Muscle of leg (tissue), 11 donors: ENCODE results near the gene PTGDS. TPM values are rescaled to one million over a fixed set of nuclear protein-coding genes. Genes with fewer than 3 reads are reported as not detected.

ENCODE experiments used
- DNase-seq: peaks from one replicate; pipeline ENCODE4 v3.0.0; 2013
- H3K27ac ChIP-seq: one replicate; pipeline ENCODE4 v1.5.1; 2013; ENCODE audit warnings: mild to moderate bottlenecking, low read length, control low read depth
- H3K27me3 ChIP-seq: one replicate; pipeline ENCODE4 v1.6.1; 2013; ENCODE audit warnings: low read length; ENCODE audit not compliant: control insufficient read depth, insufficient read depth
- H3K36me3 ChIP-seq: one replicate; pipeline ENCODE4 v1.6.1; 2013; ENCODE audit warnings: low read length; ENCODE audit not compliant: control insufficient read depth, insufficient read depth
- H3K4me1 ChIP-seq: one replicate; pipeline ENCODE4 v1.6.1; 2013; ENCODE audit warnings: low read length; ENCODE audit not compliant: control insufficient read depth, insufficient read depth
- H3K4me3 ChIP-seq: one replicate; pipeline ENCODE4 v1.5.1; 2013; ENCODE audit warnings: low read length, control low read depth
- H3K9me3 ChIP-seq: replicated peaks from 2 replicates; pipeline ENCODE4 v1.6.1; 2013; ENCODE audit warnings: low read depth, low read length; ENCODE audit not compliant: control insufficient read depth
- WGBS: methylation state at CpG from one replicate; pipeline ENCODE4 v1.1.5; 2013; ENCODE audit warnings: missing lambda C conversion rate; ENCODE audit not compliant: insufficient coverage; 5-methylcytosine and 5-hydroxymethylcytosine counted together
- polyA plus RNA-seq, 8 donors: library from polyadenylated mRNA; unstranded; fragments of 120-200 nt; gene quantifications; one replicate each; pipeline versions ENCODE4 v1.2.1 to v1.2.3, GENCODE V29; 2013; ENCODE audit warnings: inconsistent platforms in 1 of 8, low replicate concordance in 1 of 8; ENCODE audit not compliant: insufficient read length in 8 of 8, insufficient read depth in 1 of 8
- total RNA-seq: library from RNA; stranded (reverse); fragments of 120-200 nt; gene quantifications from one replicate; pipeline ENCODE4 v1.2.4, GENCODE V29; 2013

Gene PTGDS
- total and polyA plus RNA-seq, 9 donors: 2.8 to 15.9 (median 7.2) TPM

GRCh38 chr9:137030538-137031527 is 53.5 kb downstream of the PTGDS start:
- Histone ChIP-seq H3K9me3 (no peaks in the 10 kb centered on the region), H3K27me3 (peaks cover 8% of the 10 kb centered on the region), H3K27ac (no peak overlapping the region), H3K4me3 (no peak overlapping the region), H3K36me3 (no peaks in the 10 kb centered on the region), H3K4me1 (peaks cover 54% of the 10 kb centered on the region)
- DNase-seq: no peak
- 85% methylated on average over 59 of the region's 65 CpGs for WGBS

Other genes starting within 250 kb of the PTGDS start
Only the 30 nearest of the 37 such genes appear.
- gene LCN8, start 219.3 kb upstream of the PTGDS start, total RNA-seq: 6.9 TPM
- 10 to 100 TPM in 1 of 8 donors, 1 to 10 TPM in 7; 1.6 to 12.8 (median 3.9) TPM for gene LCN8, start 219.3 kb upstream of the PTGDS start, polyA plus RNA-seq
- not detected for gene LCN15, start 213.0 kb upstream of the PTGDS start, total RNA-seq
- gene LCN15, start 213.0 kb upstream of the PTGDS start, polyA plus RNA-seq: 1 to 10 TPM in 1 of 8 donors, under 1 TPM in 7; 0.16 to 4.0 (median 0.68) TPM
- 43.8 TPM for gene TMEM141, start 186.2 kb upstream of the PTGDS start, total RNA-seq
- 10 to 100 TPM; 34.2 to 53.2 (median 44.6) TPM for gene TMEM141, start 186.2 kb upstream of the PTGDS start, polyA plus RNA-seq
- gene CCDC183, start 181.2 kb upstream of the PTGDS start, total RNA-seq: 0.84 TPM
- 1 to 10 TPM; 1.2 to 4.6 (median 2.2) TPM for gene CCDC183, start 181.2 kb upstream of the PTGDS start, polyA plus RNA-seq
- 37.6 TPM for gene RABL6, start 169.6 kb upstream of the PTGDS start, total RNA-seq
- gene RABL6, start 169.6 kb upstream of the PTGDS start, polyA plus RNA-seq: 10 to 100 TPM; 53.6 to 66.0 (median 61.1) TPM
- 1.2 TPM for gene AJM1, start 135.0 kb upstream of the PTGDS start, total RNA-seq
- gene AJM1, start 135.0 kb upstream of the PTGDS start, polyA plus RNA-seq: 1 to 10 TPM; 1.5 to 3.7 (median 2.5) TPM
- 145 TPM for gene PHPT1, start 128.1 kb upstream of the PTGDS start, total RNA-seq
- 100 to 1,000 TPM; 103 to 137 (median 114) TPM for gene PHPT1, start 128.1 kb upstream of the PTGDS start, polyA plus RNA-seq
- 4.7 TPM for gene MAMDC4, start 125.2 kb upstream of the PTGDS start, total RNA-seq
- gene MAMDC4, start 125.2 kb upstream of the PTGDS start, polyA plus RNA-seq: 10 to 100 TPM in 2 of 8 donors, 1 to 10 TPM in 6; 2.7 to 33.5 (median 5.7) TPM
- 418 TPM for gene EDF1, start 111.2 kb upstream of the PTGDS start, total RNA-seq
- gene EDF1, start 111.2 kb upstream of the PTGDS start, polyA plus RNA-seq: 100 to 1,000 TPM; 343 to 402 (median 381) TPM
- 5.4 TPM for gene TRAF2, start 91.0 kb upstream of the PTGDS start, total RNA-seq
- 10 to 100 TPM in 5 of 8 donors, 1 to 10 TPM in 3; 9.1 to 11.9 (median 10.3) TPM for gene TRAF2, start 91.0 kb upstream of the PTGDS start, polyA plus RNA-seq
- 49.7 TPM for gene FBXW5, start 32.8 kb upstream of the PTGDS start, total RNA-seq
- gene FBXW5, start 32.8 kb upstream of the PTGDS start, polyA plus RNA-seq: 10 to 100 TPM; 39.9 to 54.8 (median 45.1) TPM
- 0.58 TPM for gene C8G, start 32.3 kb upstream of the PTGDS start, total RNA-seq
- 1 to 10 TPM in 1 of 8 donors, under 1 TPM in 6, not detected in 1; 0.17 to 2.3 (median 0.86) TPM for gene C8G, start 32.3 kb upstream of the PTGDS start, polyA plus RNA-seq
- 0.44 TPM for gene LCN12, start 25.2 kb upstream of the PTGDS start, total RNA-seq
- 1 to 10 TPM in 3 of 8 donors, under 1 TPM in 4, not detected in 1; 0.10 to 5.3 (median 0.75) TPM for gene LCN12, start 25.2 kb upstream of the PTGDS start, polyA plus RNA-seq
- gene LCNL1, start 5.5 kb downstream of the PTGDS start, total RNA-seq: 0.53 TPM
- gene LCNL1, start 5.5 kb downstream of the PTGDS start, polyA plus RNA-seq: 1 to 10 TPM in 1 of 8 donors, under 1 TPM in 7; 0.12 to 1.3 (median 0.34) TPM
- 19.1 TPM for gene PAXX, start 14.9 kb downstream of the PTGDS start, total RNA-seq
- 10 to 100 TPM; 21.2 to 31.7 (median 27.3) TPM for gene PAXX, start 14.9 kb downstream of the PTGDS start, polyA plus RNA-seq
- 0.27 TPM for gene CLIC3, start 19.1 kb downstream of the PTGDS start, total RNA-seq
- gene CLIC3, start 19.1 kb downstream of the PTGDS start, polyA plus RNA-seq: 1 to 10 TPM in 2 of 8 donors, under 1 TPM in 6; 0.34 to 8.4 (median 0.64) TPM
- gene ABCA2, start 50.7 kb downstream of the PTGDS start, total RNA-seq: 8.3 TPM
- 10 to 100 TPM; 15.9 to 24.8 (median 19.0) TPM for gene ABCA2, start 50.7 kb downstream of the PTGDS start, polyA plus RNA-seq
- not detected for gene FUT7, start 54.6 kb downstream of the PTGDS start, total RNA-seq
- under 1 TPM in 4 of 8 donors, not detected in 4; 0.05 to 0.16 (median 0.10) TPM for gene FUT7, start 54.6 kb downstream of the PTGDS start, polyA plus RNA-seq
- 32.1 TPM for gene NPDC1, start 68.7 kb downstream of the PTGDS start, total RNA-seq
- 10 to 100 TPM; 38.4 to 63.4 (median 44.4) TPM for gene NPDC1, start 68.7 kb downstream of the PTGDS start, polyA plus RNA-seq
- gene ENTPD2, start 76.6 kb downstream of the PTGDS start, total RNA-seq: 3.7 TPM
- 10 to 100 TPM in 7 of 8 donors, 1 to 10 TPM in 1; 9.6 to 20.6 (median 13.6) TPM for gene ENTPD2, start 76.6 kb downstream of the PTGDS start, polyA plus RNA-seq
- 4.2 TPM for gene SAPCD2, start 93.1 kb downstream of the PTGDS start, total RNA-seq
- 1 to 10 TPM; 3.4 to 7.2 (median 5.6) TPM for gene SAPCD2, start 93.1 kb downstream of the PTGDS start, polyA plus RNA-seq
- gene UAP1L1, start 100.0 kb downstream of the PTGDS start, total RNA-seq: 3.1 TPM
- 1 to 10 TPM; 1.8 to 3.8 (median 2.0) TPM for gene UAP1L1, start 100.0 kb downstream of the PTGDS start, polyA plus RNA-seq
- 40.7 TPM for gene MAN1B1, start 109.5 kb downstream of the PTGDS start, total RNA-seq
- 10 to 100 TPM; 38.5 to 59.0 (median 45.8) TPM for gene MAN1B1, start 109.5 kb downstream of the PTGDS start, polyA plus RNA-seq
- gene DPP7, start 137.2 kb downstream of the PTGDS start, total RNA-seq: 29.7 TPM
- 10 to 100 TPM; 23.9 to 43.9 (median 31.9) TPM for gene DPP7, start 137.2 kb downstream of the PTGDS start, polyA plus RNA-seq
- not detected for gene GRIN1, start 161.7 kb downstream of the PTGDS start, total RNA-seq
- gene GRIN1, start 161.7 kb downstream of the PTGDS start, polyA plus RNA-seq: under 1 TPM in 4 of 8 donors, not detected in 4; 0.07 to 0.17 (median 0.11) TPM
- not detected for gene LRRC26, start 192.5 kb downstream of the PTGDS start, total RNA-seq
- under 1 TPM in 1 of 8 donors, not detected in 7; 0.14 TPM for gene LRRC26, start 192.5 kb downstream of the PTGDS start, polyA plus RNA-seq
- not detected for gene TMEM210, start 194.6 kb downstream of the PTGDS start, total RNA-seq
- gene TMEM210, start 194.6 kb downstream of the PTGDS start, polyA plus RNA-seq: not detected
- 20.4 TPM for gene ANAPC2, start 211.1 kb downstream of the PTGDS start, total RNA-seq
- 10 to 100 TPM; 23.5 to 41.6 (median 33.5) TPM for gene ANAPC2, start 211.1 kb downstream of the PTGDS start, polyA plus RNA-seq
- 52.9 TPM for gene SSNA1, start 211.2 kb downstream of the PTGDS start, total RNA-seq
- gene SSNA1, start 211.2 kb downstream of the PTGDS start, polyA plus RNA-seq: 10 to 100 TPM; 60.6 to 71.5 (median 68.2) TPM
- 4.6 TPM for gene TPRN, start 223.2 kb downstream of the PTGDS start, total RNA-seq
- gene TPRN, start 223.2 kb downstream of the PTGDS start, polyA plus RNA-seq: 10 to 100 TPM in 5 of 8 donors, 1 to 10 TPM in 3; 7.6 to 14.6 (median 10.6) TPM